Peyer's patch (tissue), 4 donors: Measurements from ENCODE around the gene YJEFN3. TPM values are rescaled to one million over a fixed set of nuclear protein-coding genes. Genes with fewer than 3 reads are reported as not detected.

ENCODE experiments used
- DNase-seq, 3 donors: peaks; one replicate each; pipeline ENCODE4 v3.0.0-alpha.2; 2017 to 2019
- H3K27ac ChIP-seq, 4 donors: fragments of 200-600 bp; sonication (generic); one replicate each; pipeline ENCODE4 v1.5.1; 2016 to 2019
- H3K27me3 ChIP-seq, 2 donors: fragments of 200-600 bp; sonication (generic); one replicate each; pipeline ENCODE4 v1.5.1; 2019
- H3K36me3 ChIP-seq, 3 donors: fragments of 200-600 bp; sonication (generic); one replicate each; pipeline ENCODE4 v1.5.1; 2016 to 2019
- H3K4me1 ChIP-seq, 4 donors: fragments of 200-600 bp; sonication (generic); one replicate each; pipeline ENCODE4 v1.5.1; 2016 to 2019
- H3K4me3 ChIP-seq, 4 donors: fragments of 200-600 bp; sonication (generic); 1 replicate in 3 of 4; 2 replicates in 1 of 4; pipeline ENCODE4 v1.5.1; 2016 to 2019; ENCODE audit warnings: mild to moderate bottlenecking in 1 of 4
- H3K9me3 ChIP-seq, 4 donors: fragments of 200-600 bp; sonication (generic); one replicate each; pipeline ENCODE4 v1.5.1; 2016 to 2019; ENCODE audit warnings: mild to moderate bottlenecking in 1 of 4
- POLR2A ChIP-seq, 2 donors: fragments of 450-650 bp; IDR thresholded peaks; one replicate each; pipeline ENCODE4 v1.5.1; 2017; ENCODE audit warnings: antibody characterized with exemption in 2 of 2, mild to moderate bottlenecking in 2 of 2, moderate library complexity in 2 of 2
- total RNA-seq, 4 donors: library from RNA; depleted of rRNA; stranded (reverse); fragments of >200 nt; gene quantifications; one replicate each; pipeline ENCODE4 v1.1.0, GENCODE V29; 2016
- TF ChIP-seq, protein P1 (sequence below), 6 experiments: fragments of 450-650 bp in 4 of 6; fragments of 200-600 bp in 2 of 6; sonication (generic) in 1 of 6; IDR thresholded peaks; one replicate each; pipeline ENCODE4 v1.5.1; 2017 to 2019; ENCODE audit warnings: antibody characterized with exemption in 6 of 6, mild to moderate bottlenecking in 3 of 6, moderate library complexity in 1 of 6

The YJEFN3 gene
- total RNA-seq, 4 donors from 2014 or later: 4.4 to 9.9 (median 5.6) TPM

DNA sequence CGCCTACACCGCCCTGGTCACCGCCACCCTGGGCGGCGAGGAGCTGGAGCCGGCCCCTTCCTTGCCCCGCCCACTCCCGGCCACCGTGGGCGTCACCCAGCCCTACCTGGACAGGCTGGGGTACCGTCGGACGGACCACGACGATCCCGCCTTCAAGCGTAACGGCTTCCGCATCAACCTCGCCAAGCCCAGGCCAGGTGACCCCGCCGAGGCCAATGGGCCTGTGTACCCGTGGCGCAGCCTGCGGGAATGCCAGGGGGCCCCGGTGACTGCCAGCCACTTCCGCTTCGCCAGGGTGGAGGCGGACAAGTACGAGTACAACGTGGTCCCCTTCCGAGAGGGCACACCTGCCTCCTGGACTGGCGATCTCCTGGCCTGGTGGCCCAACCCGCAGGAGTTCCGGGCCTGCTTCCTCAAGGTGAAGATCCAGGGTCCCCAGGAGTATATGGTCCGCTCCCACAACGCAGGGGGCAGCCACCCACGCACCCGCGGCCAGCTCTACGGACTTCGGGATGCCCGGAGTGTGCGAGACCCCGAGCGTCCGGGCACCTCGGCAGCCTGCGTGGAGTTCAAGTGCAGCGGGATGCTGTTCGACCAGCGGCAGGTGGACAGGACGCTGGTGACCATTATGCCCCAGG, 16.4 kb downstream of the YJEFN3 start:
- Histone ChIP-seq H3K36me3 (no peaks in the 10 kb centered on the region), H3K27me3 (peaks cover 0 to 11% of the 10 kb centered on the region in 2 donors), H3K4me1 (peaks cover 0 to 16% (median 15%) of the 10 kb centered on the region in 4 donors), H3K9me3 (no peaks in the 10 kb centered on the region), H3K27ac (no peak overlapping the region), H3K4me3 (no peak overlapping the region)
- DNase-seq: no peak
- TF ChIP-seq POLR2A (IDR thresholded peaks at IDR 0.05): no peak
- TF ChIP-seq, protein P1, sequence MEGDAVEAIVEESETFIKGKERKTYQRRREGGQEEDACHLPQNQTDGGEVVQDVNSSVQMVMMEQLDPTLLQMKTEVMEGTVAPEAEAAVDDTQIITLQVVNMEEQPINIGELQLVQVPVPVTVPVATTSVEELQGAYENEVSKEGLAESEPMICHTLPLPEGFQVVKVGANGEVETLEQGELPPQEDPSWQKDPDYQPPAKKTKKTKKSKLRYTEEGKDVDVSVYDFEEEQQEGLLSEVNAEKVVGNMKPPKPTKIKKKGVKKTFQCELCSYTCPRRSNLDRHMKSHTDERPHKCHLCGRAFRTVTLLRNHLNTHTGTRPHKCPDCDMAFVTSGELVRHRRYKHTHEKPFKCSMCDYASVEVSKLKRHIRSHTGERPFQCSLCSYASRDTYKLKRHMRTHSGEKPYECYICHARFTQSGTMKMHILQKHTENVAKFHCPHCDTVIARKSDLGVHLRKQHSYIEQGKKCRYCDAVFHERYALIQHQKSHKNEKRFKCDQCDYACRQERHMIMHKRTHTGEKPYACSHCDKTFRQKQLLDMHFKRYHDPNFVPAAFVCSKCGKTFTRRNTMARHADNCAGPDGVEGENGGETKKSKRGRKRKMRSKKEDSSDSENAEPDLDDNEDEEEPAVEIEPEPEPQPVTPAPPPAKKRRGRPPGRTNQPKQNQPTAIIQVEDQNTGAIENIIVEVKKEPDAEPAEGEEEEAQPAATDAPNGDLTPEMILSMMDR (IDR thresholded peaks at IDR 0.05): no peak

DNA sequence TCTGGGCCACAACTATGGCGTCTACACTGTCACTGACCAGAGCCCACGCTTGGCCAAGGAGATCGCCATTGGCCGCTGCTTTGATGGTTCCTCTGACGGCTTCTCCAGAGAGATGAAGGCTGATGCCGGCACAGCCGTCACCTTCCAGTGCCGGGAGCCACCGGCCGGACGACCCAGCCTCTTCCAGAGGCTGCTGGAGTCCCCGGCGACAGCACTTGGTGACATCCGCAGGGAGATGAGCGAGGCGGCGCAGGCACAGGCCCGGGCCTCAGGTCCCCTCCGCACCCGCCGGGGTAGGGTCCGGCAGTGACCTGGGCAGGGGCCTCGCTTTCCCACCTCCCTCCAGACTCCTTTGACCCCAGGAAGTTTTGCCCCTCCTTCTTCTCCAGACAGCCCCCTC, 17.0 kb downstream of the YJEFN3 start:
- TF ChIP-seq, protein P1 (IDR thresholded peaks at IDR 0.05): no peak
- TF ChIP-seq POLR2A (IDR thresholded peaks at IDR 0.05): no peak
- Histone ChIP-seq H3K27me3 (peaks cover 0 to 5% of the 10 kb centered on the region in 2 donors), H3K4me1 (peaks cover 0 to 10% (median 9%) of the 10 kb centered on the region in 4 donors), H3K36me3 (no peaks in the 10 kb centered on the region), H3K27ac (no peak overlapping the region), H3K4me3 (no peak overlapping the region), H3K9me3 (no peaks in the 10 kb centered on the region)
- DNase-seq: no peak

DNA sequence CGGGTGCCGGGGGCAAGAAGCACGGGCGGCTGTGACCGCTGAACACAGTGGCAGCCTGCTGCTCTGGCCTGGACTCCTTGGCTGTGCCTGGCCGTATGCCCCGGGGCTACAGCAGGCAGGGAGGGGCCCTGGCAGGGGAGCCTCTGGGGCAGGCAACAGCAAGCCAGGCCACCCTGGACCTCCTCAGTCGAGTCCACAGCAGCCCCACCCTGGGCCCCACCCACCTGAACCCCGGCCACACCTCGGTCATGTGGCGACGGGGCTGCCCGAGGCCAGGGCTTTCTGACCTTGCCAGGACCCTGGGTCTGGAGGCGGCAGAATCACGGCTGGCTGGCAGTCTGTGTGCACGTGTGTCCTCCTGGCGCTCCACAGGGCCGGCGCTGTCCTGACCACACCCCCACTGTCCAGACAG, 18.0 kb downstream of the YJEFN3 start:
- H3K27ac ChIP-seq: no peak overlapping the region
- no peak overlapping the region for H3K4me3 ChIP-seq
- H3K36me3 ChIP-seq: no peaks in the 10 kb centered on the region
- H3K9me3 ChIP-seq: no peaks in the 10 kb centered on the region
- H3K27me3 ChIP-seq: no peaks in the 10 kb centered on the region
- H3K4me1 ChIP-seq: no peaks in the 10 kb centered on the region
- TF ChIP-seq, protein P1 (IDR thresholded peaks at IDR 0.05): no peak
- TF ChIP-seq POLR2A (IDR thresholded peaks at IDR 0.05): no peak
- no peak for DNase-seq

DNA sequence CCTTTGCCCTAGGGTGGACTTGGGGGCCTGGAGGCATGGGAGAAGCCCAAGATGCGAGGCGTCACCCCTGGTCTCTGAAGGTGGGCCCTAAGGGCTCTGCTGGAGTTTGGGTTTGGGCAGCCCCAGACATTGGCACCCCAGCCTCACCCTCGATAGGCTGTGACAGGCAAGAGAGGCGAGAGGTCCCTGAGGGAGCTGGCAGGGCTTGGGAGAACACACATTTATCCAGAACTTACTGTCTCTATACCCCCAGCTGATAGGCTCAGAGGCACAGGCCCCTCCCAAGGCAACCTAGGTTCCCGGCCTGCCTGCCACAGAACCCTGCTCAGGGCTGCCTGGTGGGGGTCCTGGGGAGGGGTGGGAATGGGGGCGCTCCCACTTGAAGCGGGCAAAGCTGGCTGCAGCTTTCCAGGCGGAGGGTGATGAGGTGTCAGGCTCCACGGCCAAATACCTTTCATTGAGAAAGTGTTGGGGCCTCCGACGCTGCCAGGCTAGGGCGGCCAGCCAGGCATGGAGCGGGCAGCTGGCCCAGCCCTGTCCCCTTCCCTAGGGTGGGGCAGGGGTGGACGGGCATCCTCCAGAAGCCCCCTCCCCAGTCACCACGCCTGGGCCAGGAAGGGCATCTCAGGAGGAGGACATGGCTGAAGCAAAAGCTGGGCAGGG, 19.1 kb downstream of the YJEFN3 start:
- Histone ChIP-seq H3K4me3 (no peak overlapping the region), H3K36me3 (no peaks in the 10 kb centered on the region), H3K27ac (no peak overlapping the region), H3K4me1 (no peaks in the 10 kb centered on the region), H3K27me3 (no peaks in the 10 kb centered on the region), H3K9me3 (no peaks in the 10 kb centered on the region)
- DNase-seq: no peak
- TF ChIP-seq, protein P1 (IDR thresholded peaks at IDR 0.05): no peak
- no peak for TF ChIP-seq POLR2A (IDR thresholded peaks at IDR 0.05)

DNA sequence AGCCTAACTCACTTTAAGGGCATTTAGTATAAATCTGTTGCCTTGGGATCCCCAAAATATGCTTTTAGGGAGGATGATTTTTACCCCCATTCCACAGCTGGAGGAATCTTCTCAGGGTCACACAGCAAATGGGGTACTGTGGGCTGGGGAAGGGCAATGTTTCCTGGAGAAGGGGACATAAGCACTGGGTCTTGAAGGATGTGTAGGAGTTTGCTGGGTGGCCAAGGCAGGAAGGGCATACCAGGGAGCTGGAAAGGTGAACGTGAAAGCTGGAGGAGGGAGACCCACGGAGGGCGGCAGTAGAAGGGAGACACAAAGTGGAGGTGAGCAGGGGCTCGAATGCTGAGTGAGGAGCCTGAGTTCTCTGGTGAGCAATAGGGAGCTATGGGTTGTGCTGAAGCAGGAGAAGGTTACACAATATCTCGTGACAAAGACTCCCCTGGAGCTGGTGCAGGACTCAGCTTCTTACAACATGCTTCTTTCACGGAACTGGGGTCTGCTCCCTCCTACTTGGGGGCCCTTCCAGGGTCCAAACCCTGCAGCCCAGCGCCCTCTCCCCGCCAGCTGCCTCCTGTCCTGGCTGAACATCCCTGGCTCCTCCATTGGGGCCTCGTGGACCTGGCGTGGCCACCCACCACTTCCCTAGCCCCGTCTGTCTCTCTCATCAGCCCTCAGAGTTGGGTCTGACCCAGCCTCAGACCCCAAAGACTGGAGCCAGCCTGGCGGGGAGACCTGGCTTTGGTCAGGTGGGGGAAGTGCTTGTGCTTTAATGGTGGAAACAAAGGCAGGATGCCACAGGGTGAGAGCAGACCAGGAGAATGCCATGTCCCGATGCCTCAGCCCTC, 20.4 kb downstream of the YJEFN3 start:
- H3K4me3 ChIP-seq: no peak overlapping the region
- no peaks in the 10 kb centered on the region for H3K27me3 ChIP-seq
- TF ChIP-seq POLR2A (IDR thresholded peaks at IDR 0.05): no peak
- TF ChIP-seq, protein P1 (IDR thresholded peaks at IDR 0.05): no peak

More for the DNA sequence above, 20.4 kb downstream of the YJEFN3 start:
- Histone ChIP-seq H3K27ac (no peak overlapping the region), H3K9me3 (no peaks in the 10 kb centered on the region), H3K4me1 (no peaks in the 10 kb centered on the region), H3K36me3 (no peaks in the 10 kb centered on the region)
- DNase-seq: no peak
